HG03135 (cell line): Measurements from ENCODE around the gene GNB5.
"Not testable (repeated sequence)": the region's sequence is repeated elsewhere in the genome, so short reads cannot be mapped to it uniquely, and the experiment has no call there.

ENCODE experiments used
- ATAC-seq: cut with Tn5 transposase; IDR thresholded peaks from one replicate; pipeline ENCODE4 v1.9.1; 2021; ENCODE audit warnings: mild to moderate bottlenecking, moderate library complexity; ENCODE audit not compliant: unreplicated experiment

The GNB5 gene

DNA sequence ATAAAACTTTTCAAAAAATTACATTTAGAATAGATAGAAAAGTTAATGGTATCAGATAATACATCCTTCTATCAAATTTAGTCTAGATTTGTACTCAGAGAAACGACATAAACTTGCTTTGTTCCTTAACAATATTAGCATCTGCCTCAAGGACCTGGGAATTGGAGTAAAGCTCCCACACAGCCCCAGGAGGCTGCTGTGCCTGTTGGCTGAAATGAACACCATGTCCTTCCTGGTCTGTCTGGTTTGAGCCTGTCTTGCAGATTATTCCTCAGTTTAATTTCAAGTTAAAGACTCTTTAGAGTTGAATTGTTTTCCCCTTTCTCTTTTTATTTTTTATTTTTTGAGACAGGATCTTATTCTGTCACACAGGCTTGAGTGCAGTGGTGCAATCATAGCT, 19.4 kb downstream of the GNB5 start:
- ATAC-seq = no peak

DNA sequence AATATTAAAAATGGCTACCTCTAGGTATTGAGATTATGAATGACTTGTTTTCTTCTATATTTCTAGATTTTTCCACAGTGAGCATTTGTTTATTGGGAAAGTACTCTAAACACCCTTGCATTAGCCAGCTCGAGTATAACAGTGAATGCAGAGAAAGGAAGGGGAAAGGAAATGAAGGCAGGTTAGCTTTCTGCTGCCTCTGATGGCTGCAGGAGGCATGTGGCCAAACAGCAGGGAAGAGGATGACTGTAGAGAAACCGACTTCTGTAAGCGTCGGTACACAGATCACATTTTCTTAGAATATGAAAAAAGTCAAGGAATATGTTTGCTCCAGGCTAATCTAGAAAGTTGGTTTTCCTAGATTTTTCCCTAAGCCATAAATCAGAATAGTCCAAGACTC, 19.8 kb downstream of the GNB5 start:
- ATAC-seq = no peak

DNA sequence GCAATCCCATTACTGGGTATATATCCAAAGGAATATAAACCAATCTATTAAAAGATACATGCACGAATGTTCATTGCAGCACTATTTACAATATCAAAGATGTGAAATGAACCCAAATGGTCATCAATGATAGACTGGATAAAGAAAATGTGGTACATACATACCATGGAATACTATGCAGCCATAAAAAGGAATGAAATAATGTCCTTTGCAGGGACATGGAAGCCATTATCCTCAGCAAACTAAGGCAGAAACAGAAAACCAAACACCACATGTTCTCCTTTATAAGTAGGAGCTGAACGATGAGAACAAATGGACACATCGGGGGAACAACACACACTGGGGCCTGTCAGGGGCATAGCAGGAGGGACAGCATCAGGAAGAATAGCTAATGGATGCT, 21.0 kb downstream of the GNB5 start:
- ATAC-seq = not testable (repeated sequence)

DNA sequence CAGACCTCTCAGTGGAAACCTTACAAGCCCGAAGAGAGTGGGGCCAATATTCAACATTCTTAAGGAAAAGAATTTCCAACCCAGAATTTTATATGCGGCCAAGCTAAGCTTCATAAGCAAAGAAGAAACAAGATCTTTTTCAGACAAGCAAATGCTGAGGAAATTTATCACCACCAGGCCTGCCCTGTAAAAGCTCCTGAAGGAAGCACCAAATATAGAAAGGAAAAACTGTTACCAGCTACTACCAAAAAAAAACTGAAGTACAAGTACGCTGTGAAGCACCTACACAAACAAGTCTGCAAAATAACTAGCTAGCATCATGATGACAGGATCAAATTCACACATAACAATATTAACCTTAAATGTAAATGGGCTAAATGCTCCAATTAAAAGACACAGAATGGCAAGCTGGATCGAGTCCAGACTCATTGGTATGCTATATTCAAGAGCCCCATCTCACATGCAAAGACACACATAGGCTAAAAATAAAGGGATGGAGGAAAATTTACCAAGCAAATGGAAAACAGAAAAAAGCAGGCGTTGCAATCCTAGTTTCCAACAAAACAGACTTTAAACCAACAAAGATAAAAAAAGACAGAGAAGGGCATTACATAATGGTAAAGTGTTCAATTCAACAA, 25.6 kb downstream of the GNB5 start:
- ATAC-seq = not testable (repeated sequence)

DNA sequence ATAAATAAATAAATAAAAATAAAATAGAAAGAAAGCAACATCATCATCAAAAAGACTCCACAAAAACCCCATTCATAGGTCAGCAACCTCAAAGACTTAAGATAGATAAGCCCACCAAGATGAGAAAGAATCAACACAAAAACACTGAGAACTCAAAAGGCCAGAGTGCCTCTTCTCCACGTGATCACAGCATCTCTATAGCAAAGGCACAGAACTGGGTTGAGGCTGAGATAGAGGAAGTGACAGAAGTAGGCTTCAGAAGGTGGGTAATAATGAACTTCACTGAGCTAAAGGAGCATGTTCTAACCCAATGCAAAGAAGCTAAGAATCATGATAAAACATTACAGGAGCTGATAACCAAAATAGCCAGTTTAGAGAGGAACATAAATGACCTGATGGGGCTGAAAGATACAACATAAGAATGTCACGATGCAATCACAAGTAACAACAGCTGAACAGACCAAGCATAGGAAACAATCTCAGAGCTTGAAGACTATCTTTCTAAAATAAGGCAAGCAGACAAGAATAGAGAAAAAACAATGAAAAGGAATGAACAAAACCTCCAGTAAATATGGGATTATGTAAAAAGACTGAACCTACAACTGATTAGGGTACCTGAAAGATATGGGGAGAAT, 26.4 kb downstream of the GNB5 start:
- no peak for ATAC-seq

DNA sequence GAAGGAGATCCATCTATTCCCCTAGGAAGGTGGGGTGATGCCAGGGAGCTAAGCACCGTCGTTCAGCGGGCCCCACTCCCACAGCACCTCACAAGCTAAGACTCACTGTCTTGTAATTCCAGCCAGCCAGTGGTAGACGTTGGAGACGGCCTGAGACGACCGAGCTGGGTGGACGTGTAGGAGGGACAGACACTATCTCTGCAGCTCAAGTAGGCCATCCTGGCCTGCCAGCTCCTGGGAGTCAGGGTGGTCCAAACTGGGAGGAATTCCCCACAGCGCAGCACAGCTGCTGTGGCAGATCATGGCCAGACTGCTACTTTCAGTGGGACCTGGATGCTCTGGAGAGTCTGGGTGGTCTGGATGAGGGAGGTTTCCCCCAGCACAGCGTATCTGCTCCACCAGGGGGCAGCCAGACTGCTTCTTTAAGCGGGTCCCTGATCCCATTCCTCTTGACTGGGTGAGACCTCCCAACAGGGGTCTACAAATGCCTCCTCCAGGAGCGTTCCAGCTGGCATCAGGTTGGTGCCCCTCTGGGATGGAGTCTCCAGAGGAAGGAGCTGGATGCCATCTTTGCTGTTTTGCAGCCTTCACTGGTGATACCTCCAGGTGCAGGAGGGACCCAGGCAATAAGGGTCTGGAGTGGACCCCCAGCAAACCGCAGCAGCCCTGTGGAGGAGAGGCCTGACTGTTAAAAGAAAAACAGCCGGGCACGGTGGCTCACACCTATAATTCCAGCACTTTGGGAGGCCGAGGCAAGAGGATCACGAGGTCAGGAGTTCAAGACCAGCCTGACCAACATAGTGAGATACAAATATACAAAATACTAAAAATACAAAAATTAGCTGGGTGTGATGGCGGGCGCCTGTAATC, 27.6 kb downstream of the GNB5 start:
- ATAC-seq = no peak

DNA sequence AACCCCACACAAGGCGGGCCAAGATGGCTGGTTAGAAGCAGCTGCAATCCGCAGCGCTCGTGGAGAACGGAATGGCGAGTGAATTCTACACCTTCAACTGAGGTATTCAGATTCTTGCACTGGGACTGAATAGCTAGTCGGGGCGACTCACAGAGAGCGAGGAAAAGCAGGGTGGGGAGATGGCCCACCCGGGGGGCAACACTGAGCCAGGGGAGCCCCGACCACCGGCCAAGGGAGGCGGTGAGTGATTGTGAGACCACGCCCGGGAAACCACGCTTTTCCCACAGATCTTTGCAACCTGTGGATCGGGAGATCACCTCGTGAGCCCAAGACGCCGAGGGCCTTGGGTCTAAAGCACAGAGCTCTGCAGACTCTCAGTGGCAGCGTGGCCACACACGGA, 28.3 kb downstream of the GNB5 start:
- ATAC-seq = no peak

DNA sequence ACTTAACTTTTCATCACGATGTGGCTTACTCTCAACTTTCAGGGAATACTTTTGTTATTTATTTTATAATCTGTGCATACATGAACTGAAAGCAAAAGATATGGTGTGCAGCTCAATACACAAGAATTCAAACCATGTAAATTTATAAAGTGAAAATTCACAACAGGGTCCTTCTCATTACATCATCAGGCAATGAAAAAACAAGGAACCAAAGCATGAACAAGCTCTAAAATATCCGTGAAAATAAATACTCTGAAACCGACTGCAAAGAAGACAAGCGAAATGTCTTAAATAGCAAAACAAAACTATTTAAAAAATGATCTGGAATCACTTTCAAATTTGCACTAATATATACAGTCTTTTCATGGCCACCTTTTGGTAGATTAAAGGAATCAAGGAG, 28.9 kb downstream of the GNB5 start:
- ATAC-seq = no peak

DNA sequence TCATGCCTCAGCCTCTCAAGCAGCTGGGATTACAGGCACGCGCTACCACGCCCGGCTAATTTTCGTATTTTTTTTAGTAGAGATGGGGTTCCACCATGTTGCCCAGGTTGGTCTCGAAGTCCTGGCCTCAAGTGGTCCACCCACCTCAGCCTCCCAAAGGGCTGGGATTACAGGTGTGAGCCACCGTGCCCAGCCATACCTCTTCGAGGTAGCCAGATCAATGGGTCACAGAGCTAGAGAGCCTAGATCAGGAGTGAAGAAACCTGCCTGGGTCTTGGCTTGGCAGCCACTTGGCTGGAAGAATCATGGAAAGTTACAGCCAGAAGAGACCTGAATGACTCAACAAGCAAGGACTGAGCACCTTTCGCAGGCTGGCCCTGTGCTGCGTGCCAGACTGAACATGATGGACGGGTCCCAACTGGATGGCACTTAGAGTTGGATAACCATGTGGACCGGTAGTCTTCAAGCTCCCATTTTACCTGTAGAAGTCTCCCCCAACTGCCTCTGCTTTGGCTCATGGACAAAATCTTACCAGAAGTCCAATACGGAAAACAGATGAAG, 29.7 kb downstream of the GNB5 start:
- ATAC-seq = no peak

DNA sequence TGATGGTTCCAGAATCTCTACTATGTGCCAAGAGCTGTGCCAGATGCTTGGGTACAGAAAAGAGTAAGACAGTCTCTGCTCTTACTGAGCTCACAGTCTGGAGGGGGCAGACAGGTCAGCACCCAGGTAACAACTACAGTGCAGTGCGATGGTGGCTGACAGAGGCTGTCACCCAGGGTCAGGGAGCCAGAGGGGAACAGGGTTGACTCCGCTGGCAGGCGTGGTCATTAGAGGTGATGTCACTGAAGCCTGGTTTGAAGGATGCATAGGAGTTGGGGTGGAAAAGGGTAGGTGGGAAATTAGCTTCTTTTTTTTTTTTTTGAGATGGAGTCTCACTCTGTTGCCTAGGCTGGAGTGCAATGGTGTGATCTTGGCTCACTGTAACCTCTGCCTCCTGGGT, 31.5 kb downstream of the GNB5 start:
- ATAC-seq = no peak

DNA sequence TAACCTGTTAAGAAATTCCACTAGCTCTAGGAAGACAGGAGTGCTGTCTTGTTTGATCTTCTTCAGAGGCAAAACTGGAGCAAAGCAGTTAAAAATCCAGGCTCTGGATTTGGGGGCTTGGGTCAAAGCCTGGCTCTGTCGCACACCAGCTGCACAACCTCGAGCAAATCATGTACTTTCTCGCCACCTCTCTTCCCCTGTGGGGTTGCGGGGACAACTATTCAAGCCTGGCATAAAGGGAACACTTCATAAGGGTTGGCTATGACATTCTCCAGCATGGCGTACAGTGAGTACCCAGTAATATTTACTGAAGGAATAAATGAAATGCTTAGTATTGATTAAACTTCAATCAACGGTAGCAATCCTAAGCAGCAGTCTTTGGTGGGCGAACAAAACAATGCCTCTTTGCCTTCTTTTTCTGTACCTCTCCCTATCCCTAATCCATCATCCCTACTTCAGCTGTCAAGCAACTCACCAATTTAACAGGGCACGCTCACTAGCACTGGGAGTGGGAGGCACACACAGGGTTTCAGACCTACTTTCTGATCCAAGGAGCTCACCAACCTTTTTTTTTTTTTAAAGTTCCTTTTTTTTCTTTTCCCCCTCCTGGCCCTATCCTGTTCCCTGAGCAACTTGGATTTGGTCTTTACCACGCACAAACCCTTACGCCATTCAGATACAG, 33.0 kb downstream of the GNB5 start:
- no peak for ATAC-seq

DNA sequence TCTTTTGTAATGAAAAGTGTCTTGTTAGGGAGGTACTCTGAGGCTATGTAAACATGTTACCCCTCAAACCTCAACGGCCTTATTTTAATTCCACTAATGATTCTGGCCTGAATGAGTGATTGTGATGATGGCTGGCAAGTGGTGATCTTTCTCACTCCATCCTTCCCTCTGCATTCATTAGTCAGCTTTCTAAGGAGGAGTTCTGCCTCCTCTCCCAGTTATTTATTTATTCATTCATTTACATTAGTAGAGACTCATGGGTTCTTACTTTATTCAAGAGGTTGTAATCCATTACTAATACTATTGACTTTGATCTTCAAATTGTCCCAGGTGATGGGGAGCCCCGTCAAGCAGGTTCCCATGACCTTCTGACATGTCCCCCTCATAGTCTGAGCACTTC, 35.3 kb downstream of the GNB5 start:
- no peak for ATAC-seq

DNA sequence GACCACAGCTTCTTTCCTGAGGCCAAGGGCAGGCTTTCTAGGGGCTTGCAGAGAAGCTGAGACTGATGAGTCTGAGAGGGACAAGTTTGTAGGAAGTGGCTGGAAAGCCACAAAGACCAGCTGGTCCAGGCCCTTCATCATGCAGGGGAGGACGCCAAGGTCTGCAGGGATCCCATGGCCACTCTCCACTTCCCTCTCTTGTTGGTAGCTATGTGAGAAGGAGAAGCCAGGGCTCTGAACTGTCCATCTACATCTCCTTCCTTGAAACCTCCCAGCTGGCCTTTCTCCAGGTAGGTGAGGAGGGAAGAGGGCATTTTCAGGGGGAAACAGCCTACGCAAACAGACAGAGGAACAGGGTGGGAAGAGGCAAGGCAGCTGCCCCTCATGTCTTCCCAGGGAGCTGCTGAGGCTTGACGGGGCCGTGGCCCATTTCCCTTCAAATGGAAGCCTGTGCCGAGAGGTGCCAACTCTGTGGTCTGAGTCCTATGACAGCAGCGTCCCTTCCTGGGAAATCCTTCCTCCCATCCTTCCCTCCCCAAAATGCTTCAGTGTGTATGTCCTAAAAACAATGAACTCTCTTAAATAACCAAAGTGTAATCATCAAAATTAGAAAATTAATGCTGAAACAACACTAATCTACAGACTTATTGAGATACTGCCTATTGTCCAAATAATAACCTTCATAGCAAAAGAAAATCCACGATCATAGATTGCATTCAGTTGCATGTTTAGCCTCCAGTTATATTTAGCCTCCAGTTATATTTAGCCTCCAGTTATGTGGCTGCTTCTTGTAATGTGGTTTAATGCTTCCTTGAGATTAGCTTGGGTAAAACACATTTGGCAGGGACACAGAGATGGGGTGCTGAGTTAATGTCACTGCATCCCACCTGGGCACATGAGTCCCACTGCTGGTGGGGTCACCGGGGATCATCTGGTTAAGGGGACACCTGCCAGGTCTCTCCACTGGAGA, 36.0 kb downstream of the GNB5 start:
- no peak for ATAC-seq

DNA sequence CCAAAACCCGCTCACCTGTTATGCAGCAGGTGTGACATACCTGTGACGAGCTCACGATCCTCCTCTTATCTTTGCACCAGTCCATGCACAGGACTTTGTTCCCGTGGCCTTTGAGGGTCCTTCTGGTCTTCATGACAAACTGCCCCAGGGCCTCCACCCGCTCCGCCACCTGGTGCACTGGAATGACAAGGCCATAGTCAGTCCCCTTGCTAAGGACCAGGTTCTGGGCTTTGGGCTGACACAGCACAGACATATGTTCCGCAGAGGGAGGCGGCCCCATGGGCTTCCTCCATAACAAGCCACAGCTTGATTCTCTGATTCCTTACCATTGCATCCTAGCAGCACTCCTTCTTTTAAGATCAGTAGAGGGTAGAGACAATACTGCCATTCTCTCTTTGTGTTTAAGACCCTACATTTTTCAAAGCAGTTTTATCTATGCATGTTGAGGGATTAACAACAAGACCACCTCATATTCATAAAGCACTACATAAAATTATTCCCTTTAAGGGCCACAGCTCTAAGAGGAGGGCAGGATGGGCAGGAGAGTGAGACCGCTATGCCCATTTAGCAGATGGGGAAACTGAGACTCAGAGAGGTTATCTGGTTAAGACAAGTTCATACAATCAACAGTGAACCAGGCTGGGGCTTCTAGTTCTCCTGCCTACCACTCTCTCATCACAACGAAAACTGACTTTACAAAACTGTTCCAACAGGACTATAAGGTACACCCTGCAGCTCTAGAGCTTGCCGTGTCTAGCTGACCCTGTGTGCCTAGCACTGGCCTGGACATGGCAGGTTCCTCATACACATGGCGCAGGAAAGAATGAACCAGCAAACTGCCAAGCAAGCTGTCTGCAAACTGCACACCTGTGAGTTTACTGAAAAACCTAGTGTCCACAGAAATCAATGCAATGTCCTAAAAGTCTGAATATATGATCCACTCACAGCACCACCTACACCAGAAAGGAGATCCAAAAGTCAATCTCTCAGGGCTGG, 37.0 kb downstream of the GNB5 start:
- ATAC-seq = no peak

DNA sequence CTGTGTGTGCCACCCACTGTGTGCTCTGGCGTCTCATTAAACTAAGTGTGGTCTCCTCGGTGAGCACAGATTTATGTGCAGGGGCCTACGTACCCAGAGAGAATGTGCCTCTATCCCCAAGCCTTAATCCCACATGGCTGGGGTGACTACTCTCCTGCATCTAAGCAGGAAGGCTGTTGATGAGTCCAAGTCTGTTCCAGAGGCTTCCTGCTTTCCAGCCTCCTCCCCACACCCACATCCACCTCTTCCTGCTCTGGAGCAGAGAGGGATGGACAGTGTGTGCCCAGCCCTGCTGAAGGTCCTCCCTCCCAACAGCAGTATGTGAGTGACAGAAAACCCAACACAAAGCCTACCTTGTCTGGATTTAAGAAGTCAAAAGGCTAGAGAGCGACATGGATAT, 39.8 kb downstream of the GNB5 start:
- ATAC-seq = no peak

DNA sequence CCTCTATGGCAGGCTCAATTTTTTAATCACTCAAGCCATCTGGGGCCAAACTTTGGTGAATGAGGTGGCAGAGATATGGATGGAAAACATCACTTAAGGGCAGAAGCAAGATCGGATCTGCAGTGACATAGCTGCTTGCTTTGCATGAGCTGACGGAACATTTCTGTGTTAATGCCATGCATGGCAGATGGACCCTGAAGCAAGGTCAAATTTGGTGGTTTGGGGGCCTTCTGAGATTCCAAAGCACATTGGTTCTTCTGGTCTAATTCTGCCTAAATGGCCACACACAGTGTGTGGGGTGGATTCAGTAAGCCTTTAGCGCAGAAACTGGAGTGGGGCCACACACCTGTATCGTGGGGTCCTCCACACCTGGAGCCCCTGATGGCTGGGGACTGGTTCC, 40.3 kb downstream of the GNB5 start:
- no peak for ATAC-seq

DNA sequence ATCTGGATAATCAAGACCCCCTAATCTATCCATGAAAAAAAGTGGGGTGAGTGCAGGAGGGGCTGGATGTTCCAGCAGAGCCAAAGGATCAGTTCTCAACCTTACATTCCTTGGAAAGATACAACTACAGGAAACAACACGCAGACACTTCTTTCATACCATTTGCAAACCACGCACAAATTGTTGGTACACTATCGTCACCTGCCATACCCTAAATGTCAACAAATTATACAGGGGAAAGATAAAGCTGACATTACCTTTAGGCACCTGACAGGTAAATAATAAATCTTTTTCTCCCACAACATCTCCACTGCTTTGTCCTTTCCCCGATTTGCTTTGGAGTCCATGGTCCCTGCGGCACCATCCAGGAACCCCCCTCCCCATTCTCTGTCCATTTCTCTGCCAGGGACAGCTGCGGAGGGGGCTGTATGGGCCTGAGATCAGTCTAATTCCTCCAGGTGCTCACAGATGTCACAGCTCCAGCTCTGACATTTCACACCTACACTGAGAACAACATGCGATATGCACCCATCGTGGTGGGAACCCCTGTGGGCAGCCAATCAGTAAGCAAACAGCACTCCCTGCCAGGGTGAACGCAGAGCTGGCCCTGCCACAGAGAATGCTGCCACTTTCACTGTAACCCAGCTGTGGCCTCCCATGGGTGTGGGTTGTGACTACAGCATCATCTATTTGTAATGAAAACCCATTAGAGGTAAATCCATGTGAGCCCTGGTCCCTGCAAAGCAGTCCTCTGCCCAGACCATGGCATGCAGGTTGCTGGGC, 41.0 kb downstream of the GNB5 start:
- no peak for ATAC-seq

DNA sequence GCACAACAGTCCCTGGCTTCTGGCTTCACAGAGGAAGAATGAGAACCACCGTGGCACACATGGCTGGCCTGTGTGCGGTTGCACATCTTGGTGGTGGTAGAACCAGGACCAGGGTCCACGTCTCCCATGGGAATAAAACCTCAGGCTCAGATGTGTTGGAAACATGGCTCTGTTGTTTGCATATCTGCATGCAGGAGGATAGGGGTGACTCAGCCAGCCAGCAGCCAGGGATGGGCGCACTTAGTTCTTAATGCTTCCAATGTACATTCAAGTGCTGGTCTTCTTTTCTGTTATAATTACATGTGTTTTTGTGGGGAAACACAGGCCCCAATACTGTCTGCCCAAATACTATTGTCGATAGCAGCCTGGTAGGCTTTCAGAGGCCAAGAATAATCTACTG, 42.8 kb downstream of the GNB5 start:
- no peak for ATAC-seq
